Cerebellar nuclear complex (tissue), 1 donor: ENCODE data around the gene SEMG1.

Experiments
- DNase-seq, 2 experiments: peaks; one replicate each; lab custom pipeline; 2025; lab: John Stamatoyannopoulos, UW

The SEMG1 gene

GRCh38 chr20:45206725-45207124 is at the start of gene SEMG1:
SEMG1 (plus strand) TSS chr20:45207033; CDS start chr20:45207054, 21 bp downstream.
- DNase-seq: no peak

DNA sequence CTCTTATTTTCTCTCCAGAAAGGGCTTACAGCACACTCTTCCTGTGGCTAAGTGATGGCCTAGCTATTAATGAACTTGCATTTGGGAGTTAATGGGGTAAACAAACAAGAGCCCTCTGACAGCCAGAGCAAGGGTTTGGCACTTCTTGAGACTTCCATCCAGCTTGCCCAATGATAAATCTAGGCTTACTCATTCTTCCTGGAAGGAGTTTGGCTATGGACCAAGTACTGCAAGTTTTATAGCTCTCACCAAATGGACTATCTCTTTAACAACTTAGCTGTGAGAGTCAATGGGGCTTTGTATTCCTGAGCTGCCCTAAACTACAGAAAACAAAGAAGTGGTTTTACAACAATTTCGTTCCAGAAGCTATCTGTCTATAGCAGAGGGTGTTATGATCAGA is 48.9 kb upstream of the SEMG1 start:
- DNase-seq: no peak

DNA sequence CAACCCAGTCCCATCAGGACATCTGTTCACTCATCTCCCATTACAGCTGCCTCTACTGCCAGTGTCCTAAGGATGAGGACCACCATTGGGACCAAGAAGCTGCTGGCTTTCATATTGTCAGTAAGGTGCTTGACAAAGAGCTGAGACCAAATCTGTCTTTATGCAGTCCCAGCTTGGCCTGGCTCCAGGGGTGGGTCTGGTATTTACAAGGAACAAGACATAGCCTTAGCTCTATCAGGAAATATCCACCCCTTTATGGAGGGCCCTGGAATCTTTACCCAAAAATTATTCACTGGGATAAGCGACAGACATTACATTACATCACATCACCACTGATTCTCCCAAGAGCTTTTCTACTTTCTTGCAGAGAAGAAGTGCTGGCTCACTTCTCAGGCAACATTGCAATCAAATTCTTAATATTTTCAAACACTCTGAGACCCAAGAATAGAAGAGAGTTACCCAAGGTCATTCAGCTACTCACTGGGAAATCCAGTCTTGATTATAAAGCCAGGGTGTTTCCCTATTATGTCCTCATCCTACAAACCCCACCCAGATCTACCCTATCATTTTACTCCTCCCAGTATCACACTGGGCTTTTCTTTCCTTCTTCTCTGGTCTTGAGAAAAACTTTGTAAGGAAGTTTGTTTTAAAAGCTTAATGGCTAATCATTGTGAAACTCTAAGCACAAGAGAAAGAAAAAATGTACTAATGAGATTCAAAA is 43.6 kb upstream of the SEMG1 start:
- no peak for DNase-seq

DNA sequence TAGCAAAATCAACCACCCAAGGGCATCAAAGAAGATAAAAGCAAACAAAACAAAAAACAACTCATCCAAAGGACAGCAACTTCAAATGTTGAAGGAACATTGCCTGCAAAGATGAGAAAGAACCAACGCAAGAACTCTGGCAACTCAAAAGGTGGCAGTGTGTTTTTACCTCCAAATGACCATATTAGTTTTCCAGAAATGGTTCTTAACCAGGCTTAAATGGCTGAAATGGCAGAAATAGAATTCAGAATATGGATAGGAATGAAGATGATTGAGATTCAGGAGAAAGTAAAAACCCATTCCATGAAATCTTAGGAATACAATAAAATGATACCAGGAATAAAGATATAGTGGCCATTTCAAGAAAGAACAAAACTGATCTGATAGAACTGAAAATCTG is 41.9 kb upstream of the SEMG1 start:
- no peak for DNase-seq

DNA sequence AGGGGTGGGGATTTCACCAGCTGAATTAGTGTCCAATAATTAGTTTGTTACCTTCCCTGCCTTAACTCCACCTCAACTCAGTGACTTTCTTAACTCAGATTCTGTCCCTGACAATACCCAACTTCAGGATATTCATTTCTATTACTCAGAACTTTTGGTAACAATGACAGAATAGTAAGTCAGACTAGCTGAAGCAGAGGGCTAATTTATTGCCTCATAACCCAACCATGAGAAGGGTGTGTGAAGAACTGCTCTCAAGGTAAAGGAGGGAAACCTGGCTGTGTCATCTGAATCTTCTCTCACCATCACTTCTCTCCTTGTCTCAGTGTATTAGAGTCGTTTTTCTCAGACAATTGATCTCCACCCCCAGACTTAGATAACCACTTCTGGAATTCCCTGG is 33.3 kb upstream of the SEMG1 start:
- no peak for DNase-seq

DNA sequence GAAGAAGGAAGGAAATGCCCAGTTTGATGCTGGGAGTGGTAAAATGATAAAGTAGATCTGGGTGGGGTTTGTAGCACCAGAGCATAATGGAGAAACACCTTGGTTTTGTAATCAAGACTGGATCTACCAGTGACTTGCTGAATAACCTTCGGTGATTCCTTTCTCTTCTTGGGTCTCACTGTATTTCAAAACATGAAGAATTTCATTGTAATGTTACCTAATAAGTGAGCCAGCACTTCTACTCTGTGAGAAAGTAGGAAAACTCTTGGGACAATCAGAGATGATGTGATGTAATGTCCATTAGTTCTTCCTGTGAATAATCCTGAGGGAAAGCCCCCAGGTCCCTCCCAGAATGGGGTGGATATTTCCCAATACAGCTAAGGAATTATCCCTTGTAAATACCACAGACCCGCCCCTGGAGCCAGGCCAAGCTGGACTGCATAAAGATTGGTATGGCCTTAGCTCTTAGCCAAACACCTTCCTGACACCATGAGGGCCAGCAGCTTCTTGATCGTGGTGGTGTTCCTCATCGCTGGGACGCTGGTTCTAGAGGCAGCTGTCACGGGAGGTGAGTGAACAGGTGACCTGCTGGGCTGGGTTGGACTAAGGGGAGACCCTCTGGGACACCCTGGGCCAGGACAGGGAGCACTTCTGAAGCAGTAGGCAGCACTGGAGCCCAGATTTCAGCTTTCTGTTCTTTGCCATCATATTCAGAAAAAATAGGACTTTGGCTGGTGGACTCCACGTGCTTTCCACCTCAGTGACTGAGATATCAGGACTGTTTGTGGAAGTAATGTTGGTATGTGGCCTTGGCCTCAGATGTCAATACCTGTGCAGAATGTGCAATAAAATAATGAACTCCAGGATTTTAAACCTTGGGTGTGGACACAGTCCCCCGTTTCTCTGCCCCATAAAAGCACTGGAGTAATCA is 32.1 kb upstream of the SEMG1 start, which contains the start of gene PI3:
TSS of gene PI3 (plus strand) at position 469 of the 931 bp plus-strand sequence. CDS start at position 490, 21 bp downstream.
- DNase-seq: no peak

GRCh38 chr20:45176526-45177267 is 30.1 kb upstream of the SEMG1 start:
- no peak for DNase-seq

DNA sequence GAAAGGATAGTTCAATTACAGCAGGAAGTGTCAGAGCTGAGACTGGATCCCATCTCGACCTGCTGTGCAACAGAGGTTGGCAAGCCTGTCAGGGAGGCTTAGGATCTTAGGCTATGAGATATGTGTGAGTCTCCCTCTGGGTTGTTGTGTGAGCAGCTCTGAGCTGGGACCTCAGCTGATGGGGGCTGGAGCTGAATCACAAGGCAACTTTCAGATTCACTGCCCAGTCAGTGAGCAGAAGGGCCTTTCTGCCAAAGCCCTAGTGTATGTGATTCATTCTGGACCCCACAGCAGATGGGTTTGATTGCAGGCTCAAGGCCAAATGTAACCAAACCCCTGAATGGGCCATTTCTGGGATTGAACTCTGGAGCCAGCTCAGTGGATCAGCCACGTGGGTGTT is 27.7 kb upstream of the SEMG1 start:
- no peak for DNase-seq

DNA sequence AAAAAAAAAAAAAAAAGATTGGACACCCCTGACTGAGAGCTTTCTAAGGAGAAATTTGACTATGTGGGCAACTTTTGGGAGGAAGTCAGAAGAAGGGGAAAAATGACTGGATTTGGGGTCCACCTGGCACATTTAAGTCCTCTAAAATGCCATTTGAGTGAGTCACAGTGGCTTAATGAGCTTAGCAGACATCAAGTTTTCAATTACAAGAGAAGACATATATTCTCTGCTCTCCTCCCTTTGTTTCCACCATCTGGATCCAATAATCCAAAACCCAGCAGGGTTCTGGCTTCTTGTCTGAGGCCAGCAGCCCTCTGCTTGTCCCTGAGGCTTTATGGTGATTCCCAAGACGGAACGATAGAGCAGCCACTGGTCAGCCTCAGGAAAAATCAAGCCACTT is 25.2 kb upstream of the SEMG1 start:
- no peak for DNase-seq

DNA sequence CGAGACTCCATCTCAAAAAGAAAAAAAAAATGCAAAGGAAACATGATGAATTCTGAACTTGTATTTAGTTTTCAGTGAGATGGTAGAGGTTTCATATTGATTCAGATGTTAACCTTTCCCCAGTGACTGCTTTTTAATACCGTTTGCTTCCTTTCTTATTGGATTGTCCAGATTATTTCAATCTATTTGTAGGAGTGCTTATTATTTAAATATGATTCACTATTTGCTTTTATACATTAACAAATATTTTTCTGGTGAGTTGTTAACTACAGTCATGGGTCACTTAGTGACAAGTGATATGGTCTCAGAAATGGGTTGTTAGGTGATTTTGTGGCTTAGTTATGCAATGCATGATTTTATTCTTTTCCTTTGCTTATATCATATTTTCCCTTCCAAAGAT is 23.7 kb upstream of the SEMG1 start:
- no peak for DNase-seq

DNA sequence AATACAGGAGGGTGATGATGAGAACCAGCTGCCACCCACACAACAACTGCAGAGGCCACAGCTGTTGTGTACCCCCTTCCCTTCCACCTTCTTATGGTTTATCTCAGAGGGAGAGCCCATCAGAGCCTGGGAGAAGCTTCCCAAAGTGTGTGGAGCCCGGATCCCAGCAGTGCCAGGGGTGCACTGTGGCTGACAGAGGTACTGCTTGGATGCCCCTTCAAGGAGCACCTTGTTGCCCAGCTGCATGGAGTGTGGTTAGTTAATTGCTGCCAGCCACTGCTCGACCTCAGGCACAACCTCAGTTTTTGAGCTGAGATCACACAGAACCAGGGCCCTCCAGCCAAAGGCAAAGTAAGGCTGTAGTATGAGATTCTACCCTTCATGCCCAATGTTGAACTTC is 19.1 kb upstream of the SEMG1 start:
- DNase-seq: no peak

DNA sequence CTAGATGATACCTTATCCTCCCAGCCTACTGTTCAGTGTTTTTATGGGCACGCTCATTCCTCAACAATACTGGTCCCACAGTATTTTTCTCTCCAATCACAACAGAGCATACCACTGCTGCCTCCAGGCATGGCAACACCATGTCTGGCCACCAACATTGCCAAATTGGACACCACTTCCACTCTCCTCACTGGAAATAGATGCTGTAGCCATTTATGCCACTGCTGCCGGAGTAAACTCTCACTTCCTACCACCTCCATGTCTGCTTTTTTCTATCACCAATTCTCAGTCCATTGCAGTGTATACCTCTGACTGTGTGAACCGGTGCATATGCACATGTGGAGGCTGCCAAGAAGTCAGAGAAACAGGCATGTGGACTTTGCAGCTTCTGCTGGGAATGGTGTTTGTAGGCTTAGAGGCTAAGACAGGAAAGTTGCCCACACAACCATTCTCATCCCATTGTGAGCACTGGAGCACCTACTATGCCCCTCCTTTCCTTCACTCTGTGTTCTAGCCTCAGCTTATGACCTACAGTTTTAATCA is 17.7 kb upstream of the SEMG1 start:
- no peak for DNase-seq

- DNase-seq: no peak
Measured at GRCh38 chr20:45189861-45190260, 17.0 kb upstream of the SEMG1 start.

GRCh38 chr20:45191926-45192325 is 14.9 kb upstream of the SEMG1 start:
- no peak for DNase-seq

DNA sequence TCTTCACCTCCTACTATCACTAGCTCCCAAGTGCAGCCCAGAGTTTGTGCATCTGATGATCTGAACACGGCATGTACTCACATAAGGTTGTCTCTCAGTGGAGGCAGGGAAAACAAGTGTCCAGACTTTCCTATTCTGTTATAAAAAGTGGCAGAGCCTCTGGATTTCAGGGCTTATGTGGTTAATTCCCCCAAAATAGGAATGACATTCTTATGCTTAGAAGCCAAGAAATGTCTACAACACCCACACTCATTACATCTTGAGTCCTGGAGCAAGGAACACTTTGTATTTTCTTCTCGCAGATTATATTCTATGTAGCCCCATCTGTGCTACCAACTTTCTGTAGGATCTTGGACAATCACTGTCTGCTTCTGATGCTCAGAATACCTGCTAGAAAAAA is 13.5 kb upstream of the SEMG1 start:
- DNase-seq: no peak

- no peak for DNase-seq
Measured at GRCh38 chr20:45209924-45210323, 3.1 kb downstream of the SEMG1 start.

- no peak for DNase-seq
Measured at GRCh38 chr20:45211569-45212474, 5.0 kb downstream of the SEMG1 start.

GRCh38 chr20:45212836-45213235 is 6.0 kb downstream of the SEMG1 start:
- DNase-seq: no peak

DNA sequence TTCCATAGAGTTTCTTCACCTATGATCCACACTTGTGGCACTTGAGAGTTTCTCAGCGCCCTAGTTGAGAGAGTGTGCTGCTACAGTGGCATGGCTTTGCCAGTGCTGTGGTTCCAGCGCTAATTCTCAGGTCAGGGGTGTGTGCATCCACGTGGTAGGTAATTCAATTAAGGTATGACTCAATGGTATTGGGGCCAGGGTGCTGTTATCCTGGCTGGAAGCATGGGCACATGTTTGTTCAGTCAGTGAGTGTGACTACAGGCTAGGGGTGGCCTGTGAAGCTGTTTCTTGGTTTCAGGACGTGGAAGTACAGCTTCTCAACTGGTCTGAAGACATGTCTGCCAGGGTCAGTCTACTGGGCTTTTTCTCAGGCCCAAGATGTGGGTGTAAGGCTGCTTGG is 11.3 kb downstream of the SEMG1 start:
- DNase-seq: no peak

DNA sequence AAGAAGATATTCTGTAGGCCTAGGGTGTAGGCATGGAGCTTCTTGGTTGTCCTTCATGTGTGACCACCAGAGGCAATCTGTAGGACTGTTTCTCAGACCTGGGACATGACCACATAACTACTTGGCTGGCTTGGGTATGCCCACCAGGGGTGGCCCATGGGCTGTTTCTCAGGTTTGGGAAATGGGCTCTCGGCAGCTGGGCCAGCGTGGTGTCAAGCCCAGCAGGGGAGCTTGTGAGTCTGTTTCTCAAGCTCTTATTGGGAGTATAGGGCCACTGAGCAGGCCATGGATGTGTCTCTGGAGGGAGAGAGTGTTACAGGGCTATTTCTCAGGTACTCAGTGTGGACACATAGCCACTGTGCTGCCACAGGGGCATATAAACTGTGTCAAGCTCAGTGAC is 11.8 kb downstream of the SEMG1 start:
- DNase-seq: no peak

- no peak for DNase-seq
Measured at GRCh38 chr20:45221076-45221475, 14.2 kb downstream of the SEMG1 start, which contains the start of gene SEMG2. SEMG2 (plus strand) TSS chr20:45221373; CDS start chr20:45221390, 17 bp downstream.
